WTC11 (cell line): Measurements from ENCODE around the gene FER. TPM values are rescaled to one million over a fixed set of nuclear protein-coding genes. Genes with fewer than 3 reads are reported as not detected.

Experiments
- ATAC-seq: fragments of 200-7000 bp; cut with Tn5 transposase; 2 replicates; pipeline ENCODE4 v1.10.0; 2021; ENCODE audit warnings: mild to moderate bottlenecking, moderate library complexity
- CTCF ChIA-PET: fragments of 300-600 bp; sonication (Branson Sonifier 250); formaldehyde crosslinking; loops from one replicate; lab custom pipeline; 2021; ENCODE audit warnings: antibody characterized with exemption; lab: Charles Lee
- POLR2A ChIA-PET: fragments of 350-600 bp; sonication (Branson Sonifier 250); formaldehyde crosslinking; loops from one replicate; lab custom pipeline; 2021; ENCODE audit warnings: antibody characterized with exemption; lab: Charles Lee
- DNase-seq: peaks from one replicate; pipeline ENCODE4 v3.0.0; 2021; ENCODE audit warnings: low spot score
- H3K27ac Mint-ChIP-seq: 2 replicates; pipeline ENCODE4 v1.8.0; 2021; ENCODE audit warnings: mixed read lengths
- H3K27me3 Mint-ChIP-seq: 2 replicates; pipeline ENCODE4 v1.8.0; 2021; ENCODE audit warnings: low read depth, mild to moderate bottlenecking, moderate library complexity, mixed read lengths
- H3K36me3 Mint-ChIP-seq: 2 replicates; pipeline ENCODE4 v1.8.0; 2021; ENCODE audit warnings: mixed read lengths
- H3K4me1 Mint-ChIP-seq: 2 replicates; pipeline ENCODE4 v1.8.0; 2022; ENCODE audit warnings: mixed read lengths
- H3K4me3 Mint-ChIP-seq: 2 replicates; pipeline ENCODE4 v1.8.0; 2021; ENCODE audit warnings: mild to moderate bottlenecking, moderate library complexity, mixed read lengths
- H3K9me3 Mint-ChIP-seq: 2 replicates; pipeline ENCODE4 v1.8.0; 2021; ENCODE audit warnings: mixed read lengths
- ETV6 ChIP-seq: sonication (generic); formaldehyde crosslinking; IDR thresholded peaks from 2 replicates; pipeline ENCODE4 v1.8.1; 2022; ENCODE audit warnings: mild to moderate bottlenecking, missing genetic modification reagents
- KAT7 ChIP-seq: sonication (generic); formaldehyde crosslinking; IDR thresholded peaks from 2 replicates; pipeline ENCODE4 v1.8.1; 2023; ENCODE audit warnings: missing genetic modification reagents, mild to moderate bottlenecking, borderline replicate concordance
- NFYB ChIP-seq: sonication (generic); formaldehyde crosslinking; conservative IDR thresholded peaks from 2 replicates; pipeline ENCODE4 v1.8.0; 2022; ENCODE audit warnings: low read depth, missing genetic modification reagents
- ZNF232 ChIP-seq: sonication (generic); formaldehyde crosslinking; IDR thresholded peaks from 2 replicates; pipeline ENCODE4 v1.8.0; 2022; ENCODE audit warnings: mild to moderate bottlenecking, missing genetic modification reagents
- ZNF416 ChIP-seq: fragments of 250-450 bp; sonication (Bioruptor Pico); IDR thresholded peaks from 2 replicates; pipeline ENCODE4 v1.9.0; 2021; ENCODE audit warnings: mild to moderate bottlenecking, inconsistent platforms
- total RNA-seq: library from RNA; stranded (reverse); gene quantifications from 3 replicates; pipeline ENCODE4 v1.2.3, GENCODE V29; 2021
- TF ChIP-seq, protein P1 (sequence below): sonication (generic); formaldehyde crosslinking; IDR thresholded peaks from 2 replicates; pipeline ENCODE4 v1.8.1; 2023; ENCODE audit warnings: mild to moderate bottlenecking, missing genetic modification reagents, moderate library complexity
- TF ChIP-seq, protein P2 (sequence below): fragments of 200-600 bp; IDR thresholded peaks from 2 replicates; pipeline ENCODE4 v1.8.0; 2022; ENCODE audit warnings: antibody characterized with exemption
- TF ChIP-seq, protein P3 (sequence below): sonication (generic); formaldehyde crosslinking; IDR thresholded peaks from 2 replicates; pipeline ENCODE4 v1.8.1; 2022; ENCODE audit warnings: missing genetic modification reagents, borderline replicate concordance
- TF ChIP-seq, protein P4 (sequence below): sonication (generic); formaldehyde crosslinking; IDR thresholded peaks from 2 replicates; pipeline ENCODE4 v1.8.0; 2023; ENCODE audit warnings: missing genetic modification reagents, mild to moderate bottlenecking, borderline replicate concordance
- TF ChIP-seq, protein P5 (sequence below): sonication (generic); formaldehyde crosslinking; IDR thresholded peaks from 2 replicates; pipeline ENCODE4 v1.8.0; 2023; ENCODE audit warnings: mild to moderate bottlenecking, missing genetic modification reagents

The FER gene
- total RNA-seq, 1 experiment from 2014 or later = 13.8 TPM

DNA sequence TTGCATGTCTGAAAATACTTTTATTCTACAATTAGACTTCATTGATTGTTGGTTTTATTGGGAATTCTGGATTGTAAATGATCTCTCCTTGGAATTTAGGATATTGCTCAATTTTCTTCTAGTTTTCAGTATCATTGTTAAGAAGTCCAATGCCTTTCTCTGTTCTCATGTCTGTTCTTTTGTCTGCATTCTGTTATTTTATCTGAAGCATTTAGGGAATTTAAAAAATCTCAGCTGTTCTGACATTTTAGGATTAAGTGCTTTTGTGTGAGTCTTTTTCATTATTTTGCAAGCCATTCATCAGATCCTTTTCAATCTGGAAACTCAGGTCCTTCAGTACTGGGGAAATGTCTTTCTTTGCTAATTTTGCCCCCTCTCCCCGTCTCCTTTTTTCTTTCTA, 4.4 kb upstream of the FER start (continued):
- TF ChIP-seq, protein P1, sequence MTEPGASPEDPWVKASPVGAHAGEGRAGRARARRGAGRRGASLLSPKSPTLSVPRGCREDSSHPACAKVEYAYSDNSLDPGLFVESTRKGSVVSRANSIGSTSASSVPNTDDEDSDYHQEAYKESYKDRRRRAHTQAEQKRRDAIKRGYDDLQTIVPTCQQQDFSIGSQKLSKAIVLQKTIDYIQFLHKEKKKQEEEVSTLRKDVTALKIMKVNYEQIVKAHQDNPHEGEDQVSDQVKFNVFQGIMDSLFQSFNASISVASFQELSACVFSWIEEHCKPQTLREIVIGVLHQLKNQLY (CRISPR knock-in tag) = no peak
- no peak for TF ChIP-seq ZNF416 (CRISPR knock-in tag)
- no peak for TF ChIP-seq NFYB (CRISPR knock-in tag)
- TF ChIP-seq, protein P2, sequence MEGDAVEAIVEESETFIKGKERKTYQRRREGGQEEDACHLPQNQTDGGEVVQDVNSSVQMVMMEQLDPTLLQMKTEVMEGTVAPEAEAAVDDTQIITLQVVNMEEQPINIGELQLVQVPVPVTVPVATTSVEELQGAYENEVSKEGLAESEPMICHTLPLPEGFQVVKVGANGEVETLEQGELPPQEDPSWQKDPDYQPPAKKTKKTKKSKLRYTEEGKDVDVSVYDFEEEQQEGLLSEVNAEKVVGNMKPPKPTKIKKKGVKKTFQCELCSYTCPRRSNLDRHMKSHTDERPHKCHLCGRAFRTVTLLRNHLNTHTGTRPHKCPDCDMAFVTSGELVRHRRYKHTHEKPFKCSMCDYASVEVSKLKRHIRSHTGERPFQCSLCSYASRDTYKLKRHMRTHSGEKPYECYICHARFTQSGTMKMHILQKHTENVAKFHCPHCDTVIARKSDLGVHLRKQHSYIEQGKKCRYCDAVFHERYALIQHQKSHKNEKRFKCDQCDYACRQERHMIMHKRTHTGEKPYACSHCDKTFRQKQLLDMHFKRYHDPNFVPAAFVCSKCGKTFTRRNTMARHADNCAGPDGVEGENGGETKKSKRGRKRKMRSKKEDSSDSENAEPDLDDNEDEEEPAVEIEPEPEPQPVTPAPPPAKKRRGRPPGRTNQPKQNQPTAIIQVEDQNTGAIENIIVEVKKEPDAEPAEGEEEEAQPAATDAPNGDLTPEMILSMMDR = no peak
- TF ChIP-seq ZNF232 = no peak
- no peak for TF ChIP-seq ETV6 (CRISPR knock-in tag)

DNA sequence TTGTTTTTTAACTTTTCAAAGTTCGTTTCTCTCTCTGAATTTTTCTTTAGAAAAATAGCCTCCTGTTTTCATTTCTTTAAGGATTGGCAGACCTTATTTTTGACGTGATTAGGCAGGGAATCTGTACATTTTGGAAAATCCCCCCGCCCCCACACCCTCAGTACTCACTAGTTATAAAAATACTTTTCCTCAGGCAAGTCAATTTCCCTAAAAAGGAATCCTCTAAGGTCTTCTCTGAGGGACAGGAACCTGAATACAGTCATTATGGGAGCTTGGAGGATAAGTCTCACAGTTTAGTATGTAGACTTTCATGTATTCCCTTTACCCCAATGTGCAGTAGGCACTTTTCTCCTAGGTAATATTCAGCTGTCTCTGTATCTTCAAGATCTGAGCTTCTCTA, 3.9 kb upstream of the FER start:
- H3K36me3 Mint-ChIP-seq = peaks cover 8% of the 10 kb centered on the region
- POLR2A ChIA-PET = no interaction called here
- H3K27ac Mint-ChIP-seq = 0 out of 2 replicates have a peak overlapping the region, but pooled peaks have one; percentile 12

More for the DNA sequence above, 3.9 kb upstream of the FER start:
- no peak for ATAC-seq
- TF ChIP-seq, protein P3, sequence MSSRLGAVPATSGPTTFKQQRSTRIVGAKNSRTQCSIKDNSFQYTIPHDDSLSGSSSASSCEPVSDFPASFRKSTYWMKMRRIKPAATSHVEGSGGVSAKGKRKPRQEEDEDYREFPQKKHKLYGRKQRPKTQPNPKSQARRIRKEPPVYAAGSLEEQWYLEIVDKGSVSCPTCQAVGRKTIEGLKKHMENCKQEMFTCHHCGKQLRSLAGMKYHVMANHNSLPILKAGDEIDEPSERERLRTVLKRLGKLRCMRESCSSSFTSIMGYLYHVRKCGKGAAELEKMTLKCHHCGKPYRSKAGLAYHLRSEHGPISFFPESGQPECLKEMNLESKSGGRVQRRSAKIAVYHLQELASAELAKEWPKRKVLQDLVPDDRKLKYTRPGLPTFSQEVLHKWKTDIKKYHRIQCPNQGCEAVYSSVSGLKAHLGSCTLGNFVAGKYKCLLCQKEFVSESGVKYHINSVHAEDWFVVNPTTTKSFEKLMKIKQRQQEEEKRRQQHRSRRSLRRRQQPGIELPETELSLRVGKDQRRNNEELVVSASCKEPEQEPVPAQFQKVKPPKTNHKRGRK (CRISPR knock-in tag) = no peak
- TF ChIP-seq KAT7 = no peak
- TF ChIP-seq, protein P4, sequence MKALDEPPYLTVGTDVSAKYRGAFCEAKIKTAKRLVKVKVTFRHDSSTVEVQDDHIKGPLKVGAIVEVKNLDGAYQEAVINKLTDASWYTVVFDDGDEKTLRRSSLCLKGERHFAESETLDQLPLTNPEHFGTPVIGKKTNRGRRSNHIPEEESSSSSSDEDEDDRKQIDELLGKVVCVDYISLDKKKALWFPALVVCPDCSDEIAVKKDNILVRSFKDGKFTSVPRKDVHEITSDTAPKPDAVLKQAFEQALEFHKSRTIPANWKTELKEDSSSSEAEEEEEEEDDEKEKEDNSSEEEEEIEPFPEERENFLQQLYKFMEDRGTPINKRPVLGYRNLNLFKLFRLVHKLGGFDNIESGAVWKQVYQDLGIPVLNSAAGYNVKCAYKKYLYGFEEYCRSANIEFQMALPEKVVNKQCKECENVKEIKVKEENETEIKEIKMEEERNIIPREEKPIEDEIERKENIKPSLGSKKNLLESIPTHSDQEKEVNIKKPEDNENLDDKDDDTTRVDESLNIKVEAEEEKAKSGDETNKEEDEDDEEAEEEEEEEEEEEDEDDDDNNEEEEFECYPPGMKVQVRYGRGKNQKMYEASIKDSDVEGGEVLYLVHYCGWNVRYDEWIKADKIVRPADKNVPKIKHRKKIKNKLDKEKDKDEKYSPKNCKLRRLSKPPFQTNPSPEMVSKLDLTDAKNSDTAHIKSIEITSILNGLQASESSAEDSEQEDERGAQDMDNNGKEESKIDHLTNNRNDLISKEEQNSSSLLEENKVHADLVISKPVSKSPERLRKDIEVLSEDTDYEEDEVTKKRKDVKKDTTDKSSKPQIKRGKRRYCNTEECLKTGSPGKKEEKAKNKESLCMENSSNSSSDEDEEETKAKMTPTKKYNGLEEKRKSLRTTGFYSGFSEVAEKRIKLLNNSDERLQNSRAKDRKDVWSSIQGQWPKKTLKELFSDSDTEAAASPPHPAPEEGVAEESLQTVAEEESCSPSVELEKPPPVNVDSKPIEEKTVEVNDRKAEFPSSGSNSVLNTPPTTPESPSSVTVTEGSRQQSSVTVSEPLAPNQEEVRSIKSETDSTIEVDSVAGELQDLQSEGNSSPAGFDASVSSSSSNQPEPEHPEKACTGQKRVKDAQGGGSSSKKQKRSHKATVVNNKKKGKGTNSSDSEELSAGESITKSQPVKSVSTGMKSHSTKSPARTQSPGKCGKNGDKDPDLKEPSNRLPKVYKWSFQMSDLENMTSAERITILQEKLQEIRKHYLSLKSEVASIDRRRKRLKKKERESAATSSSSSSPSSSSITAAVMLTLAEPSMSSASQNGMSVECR = no peak
- TF ChIP-seq, protein P5, sequence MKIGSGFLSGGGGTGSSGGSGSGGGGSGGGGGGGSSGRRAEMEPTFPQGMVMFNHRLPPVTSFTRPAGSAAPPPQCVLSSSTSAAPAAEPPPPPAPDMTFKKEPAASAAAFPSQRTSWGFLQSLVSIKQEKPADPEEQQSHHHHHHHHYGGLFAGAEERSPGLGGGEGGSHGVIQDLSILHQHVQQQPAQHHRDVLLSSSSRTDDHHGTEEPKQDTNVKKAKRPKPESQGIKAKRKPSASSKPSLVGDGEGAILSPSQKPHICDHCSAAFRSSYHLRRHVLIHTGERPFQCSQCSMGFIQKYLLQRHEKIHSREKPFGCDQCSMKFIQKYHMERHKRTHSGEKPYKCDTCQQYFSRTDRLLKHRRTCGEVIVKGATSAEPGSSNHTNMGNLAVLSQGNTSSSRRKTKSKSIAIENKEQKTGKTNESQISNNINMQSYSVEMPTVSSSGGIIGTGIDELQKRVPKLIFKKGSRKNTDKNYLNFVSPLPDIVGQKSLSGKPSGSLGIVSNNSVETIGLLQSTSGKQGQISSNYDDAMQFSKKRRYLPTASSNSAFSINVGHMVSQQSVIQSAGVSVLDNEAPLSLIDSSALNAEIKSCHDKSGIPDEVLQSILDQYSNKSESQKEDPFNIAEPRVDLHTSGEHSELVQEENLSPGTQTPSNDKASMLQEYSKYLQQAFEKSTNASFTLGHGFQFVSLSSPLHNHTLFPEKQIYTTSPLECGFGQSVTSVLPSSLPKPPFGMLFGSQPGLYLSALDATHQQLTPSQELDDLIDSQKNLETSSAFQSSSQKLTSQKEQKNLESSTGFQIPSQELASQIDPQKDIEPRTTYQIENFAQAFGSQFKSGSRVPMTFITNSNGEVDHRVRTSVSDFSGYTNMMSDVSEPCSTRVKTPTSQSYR (CRISPR knock-in tag) = no peak
- TF ChIP-seq NFYB (CRISPR knock-in tag) = no peak
- Mint-ChIP-seq H3K27me3 (no peaks in the 10 kb centered on the region), H3K4me1 (peaks cover 25% of the 10 kb centered on the region), H3K4me3 (no peak overlapping the region), H3K9me3 (peaks cover 10% of the 10 kb centered on the region)
- DNase-seq = no peak
- CTCF ChIA-PET = no interaction called here
